Activated T-helper 1 cell treated with anti-CD3 and anti-CD28 coated beads, Interleukin-12 subunit alpha, Interleukin-12 subunit beta, Interleukin-2, Interleukin-4 antibody, amounts not matched to agents 30 ng/mL and 10 ng/mL and 1 ng/mL, durations not matched to agents 14 hours and 24 hours and 36 hours (primary cell): ENCODE data around the gene EPG5. TPM values are rescaled to one million over a fixed set of nuclear protein-coding genes. Genes with fewer than 3 reads are reported as not detected.
"Not testable (repeated sequence)": the region's sequence is repeated elsewhere in the genome, so short reads cannot be mapped to it uniquely, and the experiment has no call there.

ENCODE experiments used
- DNase-seq: peaks from one replicate; pipeline ENCODE4 v3.0.0; 2021; ENCODE audit warnings: low spot score
- H3K27ac Mint-ChIP-seq: one replicate; pipeline ENCODE4 v1.8.0; 2021; ENCODE audit warnings: mild to moderate bottlenecking, mixed read lengths
- H3K27me3 Mint-ChIP-seq: one replicate; pipeline ENCODE4 v1.8.0; 2022; ENCODE audit warnings: mild to moderate bottlenecking, moderate library complexity, mixed read lengths; ENCODE audit not compliant: insufficient read depth
- H3K36me3 Mint-ChIP-seq: one replicate; pipeline ENCODE4 v1.8.0; 2021; ENCODE audit warnings: low read depth, mixed read lengths
- H3K4me1 Mint-ChIP-seq: one replicate; pipeline ENCODE4 v1.8.0; 2021; ENCODE audit warnings: low read depth, mixed read lengths
- H3K4me3 Mint-ChIP-seq: one replicate; pipeline ENCODE4 v1.8.0; 2021; ENCODE audit warnings: mild to moderate bottlenecking, moderate library complexity, mixed read lengths
- H3K9me3 Mint-ChIP-seq: one replicate; pipeline ENCODE4 v1.8.0; 2021; ENCODE audit warnings: mixed read lengths
- intact Hi-C: fragments of 100-400 bp; cut with micrococcal nuclease; formaldehyde crosslinking; loops from one replicate; pipeline ENCODE4 v1.15.1; 2024
- total RNA-seq: library from RNA; stranded (reverse); gene quantifications from 2 replicates; pipeline ENCODE4 v1.2.3, GENCODE V29; 2022

EPG5 gene
- total RNA-seq, 1 donor from 2014 or later = 14.6 TPM

GRCh38 chr18:45997700-45998151 lies 30.6 kb upstream of the EPG5 start:
- Mint-ChIP-seq H3K4me3 (peak overlapping the region; percentile 66), H3K27me3 (no peaks in the 10 kb centered on the region), H3K9me3 (no peaks in the 10 kb centered on the region), H3K36me3 (no peaks in the 10 kb centered on the region), H3K4me1 (peaks cover 24% of the 10 kb centered on the region), H3K27ac (peak overlapping the region; percentile 68)
- intact Hi-C loops = loop anchor here (1.0 kb wide), 3 partner anchors 16 to 76 kb away; no protein-coding TSS in a partner anchor
- peak; percentile 4 for DNase-seq

GRCh38 chr18:45995461-45995860 lies 28.3 kb upstream of the EPG5 start:
- no peaks in the 10 kb centered on the region for H3K9me3 Mint-ChIP-seq
- DNase-seq = no peak
- H3K27ac Mint-ChIP-seq = no peak overlapping the region
- intact Hi-C loops = no loop called here
- H3K4me1 Mint-ChIP-seq = peaks cover 17% of the 10 kb centered on the region
- H3K36me3 Mint-ChIP-seq = peaks cover 2% of the 10 kb centered on the region
- H3K4me3 Mint-ChIP-seq = no peak overlapping the region
- no peaks in the 10 kb centered on the region for H3K27me3 Mint-ChIP-seq

DNA sequence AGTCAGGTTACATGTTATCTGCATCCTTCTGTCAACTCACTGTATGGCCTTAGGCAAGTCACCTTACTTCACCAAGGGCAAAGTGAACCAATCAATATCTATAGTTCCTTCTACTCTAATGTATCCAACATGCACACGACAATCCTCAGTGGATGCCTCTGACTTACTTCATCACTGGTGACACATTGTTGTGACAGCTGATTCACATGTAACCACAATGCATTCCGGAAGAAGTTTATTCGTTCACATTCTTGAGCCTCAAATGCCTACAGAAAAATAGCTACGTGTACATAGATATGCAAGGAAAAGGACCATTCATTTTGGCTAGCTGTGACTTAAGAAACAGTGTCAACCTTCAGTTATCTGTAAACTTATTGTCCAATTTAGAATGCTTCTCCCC lies 26.3 kb upstream of the EPG5 start:
- H3K27ac Mint-ChIP-seq = no peak overlapping the region
- no peaks in the 10 kb centered on the region for H3K9me3 Mint-ChIP-seq
- no peaks in the 10 kb centered on the region for H3K27me3 Mint-ChIP-seq
- intact Hi-C loops = no loop called here
- no peak for DNase-seq
- peaks cover 6% of the 10 kb centered on the region for H3K36me3 Mint-ChIP-seq
- H3K4me3 Mint-ChIP-seq = no peak overlapping the region
- H3K4me1 Mint-ChIP-seq = peaks cover 10% of the 10 kb centered on the region

DNA sequence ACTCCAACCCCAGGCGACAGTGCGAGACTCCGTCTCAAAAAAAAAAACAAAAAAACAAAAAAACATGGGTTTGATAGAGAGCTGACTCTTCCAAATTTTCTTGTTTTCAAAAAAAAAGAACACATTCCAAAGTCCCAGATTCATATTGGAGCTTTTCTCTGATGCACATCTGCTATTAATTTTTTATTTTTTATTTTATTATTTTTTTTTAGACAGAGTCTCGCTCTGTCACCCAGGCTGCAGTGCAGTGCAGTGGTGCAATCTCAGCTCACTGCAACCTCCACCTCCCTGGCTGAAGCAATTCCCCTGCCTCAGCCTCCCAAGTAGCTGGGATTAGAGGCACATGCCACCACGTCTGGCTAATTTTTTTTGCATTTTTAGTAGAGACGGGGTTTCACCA lies 25.4 kb upstream of the EPG5 start:
- H3K4me1 Mint-ChIP-seq, H3K9me3 Mint-ChIP-seq, H3K27ac Mint-ChIP-seq, DNase-seq, H3K27me3 Mint-ChIP-seq, intact Hi-C loops, H3K4me3 Mint-ChIP-seq: not testable (repeated sequence)
- peaks cover 12% of the 10 kb centered on the region for H3K36me3 Mint-ChIP-seq

DNA sequence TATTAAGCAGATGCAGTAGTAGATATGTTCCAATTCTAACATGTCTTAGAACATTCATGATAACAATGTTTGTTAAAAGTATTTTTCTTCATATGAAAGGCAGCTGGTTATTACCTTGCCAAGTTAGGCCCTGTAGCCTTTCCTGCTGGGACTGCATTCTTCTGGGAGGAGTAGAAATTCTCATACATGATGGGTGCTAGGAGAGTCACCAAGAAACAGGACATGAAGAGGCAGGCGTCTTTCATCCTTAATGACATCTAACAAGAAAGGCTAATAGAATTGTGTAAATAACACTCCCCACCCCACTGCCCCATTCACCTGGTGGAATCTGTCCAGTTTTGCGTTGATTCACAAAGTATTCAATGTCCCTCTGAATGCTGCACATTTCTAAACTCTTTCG lies 24.7 kb upstream of the EPG5 start:
- intact Hi-C loops = no loop called here
- DNase-seq = no peak
- H3K4me1 Mint-ChIP-seq = no peaks in the 10 kb centered on the region
- H3K27ac Mint-ChIP-seq = no peak overlapping the region
- H3K36me3 Mint-ChIP-seq = peaks cover 12% of the 10 kb centered on the region
- H3K27me3 Mint-ChIP-seq = peaks cover 2% of the 10 kb centered on the region
- H3K4me3 Mint-ChIP-seq = no peak overlapping the region
- H3K9me3 Mint-ChIP-seq = no peaks in the 10 kb centered on the region

DNA sequence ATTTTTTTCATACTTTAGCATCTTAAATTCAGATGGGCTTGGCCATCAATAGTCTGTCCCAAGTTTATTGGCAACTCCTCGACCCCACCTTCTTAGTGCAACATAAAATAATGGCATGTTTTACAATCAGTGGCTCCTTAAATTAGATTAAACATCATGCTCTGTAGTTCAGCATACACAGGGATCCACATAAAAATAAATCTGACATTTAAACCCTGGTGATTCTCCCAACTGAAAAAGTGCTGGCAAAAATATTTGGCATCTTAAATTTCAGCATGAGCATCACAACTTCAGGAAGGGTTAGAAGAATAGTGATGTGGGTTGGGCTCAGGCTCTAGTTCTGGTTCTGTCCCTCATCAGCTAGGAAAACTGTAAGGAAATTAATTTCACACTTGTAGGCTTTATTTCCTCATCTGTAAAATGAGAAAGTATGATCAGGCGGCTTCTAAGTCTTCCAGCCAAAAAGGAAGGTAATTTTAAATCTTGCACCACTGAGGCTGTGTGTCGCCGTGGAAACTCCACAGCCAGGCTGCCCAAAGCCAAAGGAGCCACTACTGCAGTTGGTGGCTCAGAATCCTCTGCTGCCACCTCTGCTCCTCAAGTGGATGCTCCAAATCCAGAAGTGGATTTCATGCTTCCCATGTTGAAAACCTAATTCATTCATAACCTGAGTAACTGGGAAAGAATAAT lies 17.6 kb upstream of the EPG5 start:
- intact Hi-C loops = no loop called here
- no peak overlapping the region for H3K4me3 Mint-ChIP-seq
- no peak overlapping the region for H3K27ac Mint-ChIP-seq
- peaks cover 14% of the 10 kb centered on the region for H3K36me3 Mint-ChIP-seq
- H3K9me3 Mint-ChIP-seq = no peaks in the 10 kb centered on the region
- no peak for DNase-seq
- no peaks in the 10 kb centered on the region for H3K4me1 Mint-ChIP-seq
- H3K27me3 Mint-ChIP-seq = peaks cover 4% of the 10 kb centered on the region

- Mint-ChIP-seq H3K4me1 (no peaks in the 10 kb centered on the region), H3K36me3 (peaks cover 3% of the 10 kb centered on the region), H3K4me3 (no peak overlapping the region), H3K27me3 (peaks cover 2% of the 10 kb centered on the region), H3K9me3 (no peaks in the 10 kb centered on the region), H3K27ac (no peak overlapping the region)
- intact Hi-C loops = no loop called here
- no peak for DNase-seq
These were observed 14.7 kb upstream of the EPG5 start for GRCh38 chr18:45981821-45982220.

- H3K4me3 Mint-ChIP-seq = no peak overlapping the region
- intact Hi-C loops = no loop called here
- H3K36me3 Mint-ChIP-seq = peaks cover 3% of the 10 kb centered on the region
- no peaks in the 10 kb centered on the region for H3K9me3 Mint-ChIP-seq
- H3K4me1 Mint-ChIP-seq = no peaks in the 10 kb centered on the region
- no peak for DNase-seq
- peaks cover 4% of the 10 kb centered on the region for H3K27me3 Mint-ChIP-seq
- no peak overlapping the region for H3K27ac Mint-ChIP-seq
These were observed 13.1 kb upstream of the EPG5 start for GRCh38 chr18:45980229-45980628.

GRCh38 chr18:45978084-45978483 lies 11.0 kb upstream of the EPG5 start:
- no peaks in the 10 kb centered on the region for H3K9me3 Mint-ChIP-seq
- intact Hi-C loops = no loop called here
- H3K27me3 Mint-ChIP-seq = peaks cover 4% of the 10 kb centered on the region
- no peak for DNase-seq
- no peak overlapping the region for H3K4me3 Mint-ChIP-seq
- H3K4me1 Mint-ChIP-seq = peaks cover 7% of the 10 kb centered on the region
- H3K27ac Mint-ChIP-seq = no peak overlapping the region
- H3K36me3 Mint-ChIP-seq = peaks cover 3% of the 10 kb centered on the region

DNA sequence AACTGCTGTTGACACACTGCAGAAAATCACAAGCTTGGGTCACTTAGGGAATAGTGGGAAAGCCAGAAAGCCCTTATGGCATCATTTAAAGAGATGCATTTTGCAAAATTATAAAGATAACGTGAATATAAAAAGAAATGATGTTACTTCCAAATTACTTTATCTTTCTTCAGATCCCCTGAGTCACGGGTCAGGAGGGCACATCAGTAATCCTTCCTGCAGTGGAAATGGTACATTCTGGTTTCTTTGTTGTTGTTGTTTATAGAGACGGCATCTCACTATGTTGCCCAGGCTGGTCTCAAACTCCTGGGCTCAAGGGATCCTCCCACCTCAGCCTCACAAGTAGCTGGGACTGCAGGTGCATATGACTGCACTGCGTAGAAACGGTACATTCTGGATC lies 9.8 kb upstream of the EPG5 start:
- no peak for DNase-seq
- intact Hi-C loops = no loop called here
- Mint-ChIP-seq H3K4me3 (no peak overlapping the region), H3K36me3 (no peaks in the 10 kb centered on the region), H3K9me3 (no peaks in the 10 kb centered on the region), H3K27me3 (peaks cover 4% of the 10 kb centered on the region), H3K4me1 (peaks cover 7% of the 10 kb centered on the region), H3K27ac (no peak overlapping the region)

DNA sequence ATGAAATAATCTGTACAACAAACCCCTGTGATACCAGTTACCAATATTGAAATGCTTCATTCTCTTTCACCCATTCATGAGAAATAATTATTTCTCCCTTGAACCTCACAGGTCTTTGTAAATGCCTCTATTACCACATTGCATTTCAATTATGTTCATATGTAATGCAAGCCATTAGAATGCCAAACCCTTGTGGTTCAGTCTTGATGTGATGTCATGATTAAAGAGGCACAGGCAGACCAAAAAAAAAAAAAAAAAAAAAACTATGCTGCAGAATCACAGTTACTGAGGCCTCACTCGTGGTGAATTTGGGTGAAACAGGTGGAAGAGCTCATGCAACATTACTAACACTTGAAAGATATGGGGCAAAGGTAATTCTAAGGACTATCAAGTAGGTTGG lies 9.4 kb upstream of the EPG5 start:
- Mint-ChIP-seq H3K36me3 (no peaks in the 10 kb centered on the region), H3K27ac (no peak overlapping the region)
- intact Hi-C loops = no loop called here

GRCh38 chr18:45974088-45974536 lies 7.0 kb upstream of the EPG5 start:
- H3K4me3 Mint-ChIP-seq = no peak overlapping the region
- H3K36me3 Mint-ChIP-seq = no peaks in the 10 kb centered on the region
- intact Hi-C loops = loop anchor here (1.0 kb wide), 7 partner anchors 54 to 353 kb away; no protein-coding TSS in a partner anchor
- DNase-seq = peak; percentile 51
- peaks cover 7% of the 10 kb centered on the region for H3K4me1 Mint-ChIP-seq
- H3K9me3 Mint-ChIP-seq = no peaks in the 10 kb centered on the region
- H3K27ac Mint-ChIP-seq = no peak overlapping the region
- H3K27me3 Mint-ChIP-seq = peaks cover 4% of the 10 kb centered on the region

More for the DNA sequence above, 9.4 kb upstream of the EPG5 start:
- H3K9me3 Mint-ChIP-seq = no peaks in the 10 kb centered on the region
- H3K27me3 Mint-ChIP-seq = peaks cover 4% of the 10 kb centered on the region
- peaks cover 7% of the 10 kb centered on the region for H3K4me1 Mint-ChIP-seq
- no peak for DNase-seq
- H3K4me3 Mint-ChIP-seq = no peak overlapping the region

DNA sequence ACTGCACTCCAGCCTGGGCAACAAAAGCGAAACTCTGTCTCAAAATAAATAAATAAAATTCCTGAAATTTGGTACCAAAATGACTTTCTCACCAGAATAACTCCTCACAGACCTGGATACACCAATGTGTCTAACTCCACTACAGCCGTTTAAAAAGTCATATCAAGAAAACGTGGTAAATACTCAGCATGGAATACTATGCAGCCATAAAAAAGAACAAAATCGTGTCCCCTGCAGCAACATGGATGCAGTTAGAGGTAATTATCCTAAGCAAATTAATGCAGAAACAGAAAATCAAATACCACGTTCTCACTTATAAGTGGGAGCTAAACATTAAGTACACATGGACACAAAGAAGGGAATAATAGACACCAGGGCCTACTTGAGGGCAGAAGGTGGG lies 2.2 kb downstream of the EPG5 start:
- peaks cover 51% of the 10 kb centered on the region for H3K4me1 Mint-ChIP-seq
- H3K27ac Mint-ChIP-seq, DNase-seq, H3K9me3 Mint-ChIP-seq, H3K27me3 Mint-ChIP-seq: not testable (repeated sequence)
- intact Hi-C loops = loop anchor here (5.0 kb wide), 1 partner anchor 207 kb away; a partner anchor contains a TSS
- peak overlapping the region; percentile 64 for H3K4me3 Mint-ChIP-seq
- H3K36me3 Mint-ChIP-seq = peaks cover 15% of the 10 kb centered on the region
